SH-SY5Y (cell line): ENCODE data around the gene SYNGR3.

Experiments
- GATA2 ChIP-seq: IDR thresholded peaks from 2 replicates; pipeline ENCODE4 v1.6.1; 2011; ENCODE audit warnings: mild to moderate bottlenecking, low read depth, low read length
- GATA3 ChIP-seq: IDR thresholded peaks from 2 replicates; pipeline ENCODE4 v1.6.1; 2011; ENCODE audit warnings: low read depth, mild to moderate bottlenecking, low read length, moderate library complexity

The SYNGR3 gene

GRCh38 chr16:1989209-1990100 is at the start of gene SYNGR3:
Gene SYNGR3 (plus strand): TSS chr16:1989970. CDS start chr16:1990103, 133 bp downstream.
- no peak for TF ChIP-seq GATA3
- no peak for TF ChIP-seq GATA2

DNA sequence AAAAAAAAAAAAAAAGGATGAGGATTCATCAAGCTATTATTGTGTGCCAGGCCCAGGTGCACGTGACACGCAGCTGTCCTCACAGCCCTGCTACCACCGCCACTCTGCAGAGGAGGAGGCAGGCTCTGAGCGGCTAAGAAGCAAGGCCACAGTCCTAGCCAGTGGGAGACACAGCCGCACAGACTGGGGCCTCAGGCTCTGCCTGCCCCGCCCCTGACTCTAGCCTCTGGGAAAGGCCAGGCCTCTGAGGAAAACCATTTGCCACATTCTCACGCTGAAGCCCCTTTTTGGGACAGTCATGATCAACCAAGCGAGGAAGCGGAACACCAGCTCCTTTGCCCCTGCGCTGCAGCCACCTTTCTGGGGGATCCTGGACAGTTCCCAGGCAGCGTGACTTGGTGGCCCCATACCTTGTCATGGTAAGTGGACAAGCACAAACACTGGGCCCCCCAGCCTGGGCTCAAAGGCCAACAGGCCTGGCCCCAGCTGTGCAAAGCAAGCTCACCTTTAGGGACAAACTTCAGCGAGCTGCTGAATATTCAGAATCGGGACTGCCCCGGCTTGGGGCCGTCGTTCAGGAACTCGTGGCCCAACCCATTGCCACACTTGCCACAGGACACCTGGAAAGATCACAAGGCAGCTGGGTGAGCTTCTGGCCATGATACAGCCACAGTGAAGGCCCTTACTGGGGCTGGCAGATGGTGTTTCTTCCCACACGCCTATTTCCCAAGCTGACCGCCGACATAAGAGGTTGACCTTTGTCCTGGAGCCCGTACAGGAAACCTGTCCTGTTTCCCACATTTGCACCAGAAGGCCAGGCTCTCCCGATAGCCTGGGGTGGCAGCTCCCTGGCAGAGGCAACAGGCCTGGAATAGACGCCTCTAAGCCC is 49.3 kb upstream of the SYNGR3 start:
- no peak for TF ChIP-seq GATA3
- no peak for TF ChIP-seq GATA2

- no peak for TF ChIP-seq GATA2
- TF ChIP-seq GATA3: no peak
These were observed 48.4 kb upstream of the SYNGR3 start for GRCh38 chr16:1941162-1942046.

- TF ChIP-seq GATA3: no peak
- no peak for TF ChIP-seq GATA2
These were observed 47.5 kb upstream of the SYNGR3 start for GRCh38 chr16:1942047-1942809.

DNA sequence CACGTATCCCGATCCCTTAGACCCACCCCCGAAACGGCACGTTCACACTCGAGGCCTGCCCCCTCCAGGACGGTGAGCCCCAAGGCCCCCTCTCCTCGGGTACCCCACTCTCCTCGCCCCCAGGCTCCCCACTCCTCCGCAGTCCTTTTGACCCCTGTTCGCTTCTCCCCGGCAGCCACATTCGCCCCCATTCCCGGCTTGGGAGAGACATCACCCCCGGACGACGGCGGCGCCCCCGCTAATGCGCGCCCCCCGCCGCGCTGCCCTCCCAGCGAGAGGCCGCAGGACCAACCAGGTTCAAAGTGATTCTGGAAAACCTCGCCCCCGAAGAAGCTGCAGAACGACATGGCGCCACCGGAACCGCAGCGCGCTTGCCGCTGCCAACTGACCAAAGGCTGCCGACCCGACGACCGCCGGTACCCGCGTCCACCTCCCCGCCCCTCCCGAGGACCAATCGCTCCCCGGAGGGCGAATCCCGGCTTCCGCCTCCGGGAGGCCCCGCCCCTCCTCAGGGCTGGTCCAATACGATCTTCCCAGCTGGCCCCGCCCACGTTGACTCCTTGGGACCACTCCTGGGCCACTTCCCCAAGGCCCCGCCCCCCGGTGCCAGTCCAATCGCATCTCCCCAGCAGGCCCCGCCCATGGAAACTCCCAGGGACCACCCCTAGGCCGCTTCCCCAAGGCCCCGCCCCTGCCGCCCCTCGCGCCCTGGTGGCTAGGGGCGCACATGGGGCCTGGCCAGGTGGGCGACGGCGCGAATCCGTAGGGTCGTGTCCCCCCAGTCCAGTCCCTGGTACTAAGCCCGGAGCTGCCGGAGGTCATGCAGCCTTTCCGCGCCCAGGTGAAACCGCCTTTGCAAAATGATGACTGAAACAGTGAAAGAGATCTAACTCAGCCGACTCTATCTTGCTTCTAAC is 46.7 kb upstream of the SYNGR3 start, which contains the start of gene MSRB1:
TSS of gene MSRB1 (minus strand) at position 390 of the 917 bp plus-strand sequence. CDS start at position 347, 43 bp downstream.
- TF ChIP-seq GATA3 (no peak), GATA2 (no peak)

GRCh38 chr16:1944612-1945199 is 45.1 kb upstream of the SYNGR3 start:
- TF ChIP-seq GATA2: no peak
- TF ChIP-seq GATA3: no peak

DNA sequence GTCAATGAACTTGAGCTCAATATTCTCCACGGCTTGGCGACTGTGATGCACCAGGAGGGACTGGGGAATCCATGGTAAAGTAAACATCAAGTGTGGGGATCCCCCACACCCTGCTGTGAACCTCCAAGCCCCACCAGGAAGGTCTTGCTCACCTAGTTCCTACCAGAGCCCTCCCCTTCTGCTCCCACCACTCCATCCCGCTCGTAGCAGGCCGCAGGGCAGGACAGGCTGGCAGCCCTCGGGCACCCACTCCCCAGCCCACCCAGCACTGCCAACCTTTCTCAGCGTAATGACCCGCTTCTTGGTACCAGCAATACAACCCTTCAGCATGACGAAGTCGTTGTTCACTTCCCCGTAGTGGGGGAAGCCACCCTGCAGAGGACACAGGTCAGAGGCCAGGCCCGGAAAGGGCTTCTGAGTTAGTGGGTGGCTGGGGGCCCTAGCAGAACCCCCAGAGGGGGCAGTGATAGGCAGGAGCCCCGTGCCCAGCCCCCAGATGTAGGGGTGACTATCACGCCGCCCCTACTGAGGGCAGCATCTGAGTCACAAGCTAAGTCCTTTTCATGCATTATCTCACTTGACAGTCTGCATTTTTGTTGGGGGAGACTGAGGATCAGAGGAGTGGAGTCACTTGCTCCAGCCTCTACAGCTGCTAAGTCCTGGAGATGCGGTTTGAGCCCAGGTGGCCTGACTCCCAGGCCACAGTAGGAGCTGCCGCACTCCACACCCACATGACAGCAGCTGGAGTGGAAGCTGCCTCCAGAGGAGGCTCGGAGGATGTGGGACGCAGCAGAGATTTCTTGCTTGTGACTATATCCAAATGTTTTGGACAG is 44.0 kb upstream of the SYNGR3 start:
- TF ChIP-seq GATA2: no peak
- no peak for TF ChIP-seq GATA3

DNA sequence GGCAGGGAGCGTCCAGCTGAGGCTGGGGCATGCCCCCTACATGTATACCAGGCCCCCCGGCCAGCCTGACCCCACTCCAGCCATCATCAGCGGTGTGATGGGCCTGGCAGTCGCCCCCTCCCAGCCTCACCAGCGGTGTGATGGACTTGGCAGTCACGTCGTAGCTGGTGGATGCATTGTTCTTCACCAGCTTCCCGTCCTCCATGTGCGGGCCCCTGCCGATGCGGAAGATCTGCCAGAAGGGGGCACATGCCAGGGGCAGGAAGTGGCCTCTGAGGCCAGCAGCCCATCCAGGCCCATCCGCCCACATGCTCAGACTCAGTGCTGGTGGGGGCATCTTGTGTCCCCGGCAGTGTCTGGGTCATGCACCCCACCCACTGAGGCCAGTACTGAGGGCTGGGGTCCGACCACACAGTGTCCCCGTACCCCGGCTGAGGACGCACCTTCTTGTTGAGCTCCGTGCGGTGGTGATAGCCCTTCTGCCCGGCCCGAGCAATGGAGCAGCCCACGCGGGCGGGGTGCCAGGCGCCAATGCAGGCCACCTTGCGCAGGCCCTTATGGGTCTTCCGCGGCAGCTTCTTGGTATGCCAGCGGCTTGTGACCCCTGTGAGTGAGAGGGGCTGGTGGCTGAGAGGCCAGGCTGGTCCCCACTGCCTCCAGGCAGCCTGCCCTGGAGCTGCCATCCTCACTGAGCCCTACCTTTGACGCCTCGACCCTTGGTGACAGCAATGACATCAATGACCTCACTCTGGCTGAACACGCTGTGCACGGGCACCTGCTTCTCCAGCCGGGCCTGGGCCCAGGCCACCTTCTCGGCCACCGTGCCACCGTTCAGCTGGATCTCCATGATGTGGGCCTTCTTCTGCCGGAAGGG is 43.0 kb upstream of the SYNGR3 start:
- TF ChIP-seq GATA2 (no peak), GATA3 (no peak)

GRCh38 chr16:1947369-1947670 is 42.5 kb upstream of the SYNGR3 start:
- TF ChIP-seq GATA2 (no peak), GATA3 (no peak)

- TF ChIP-seq GATA3 (no peak), GATA2 (no peak)
These were observed 40.3 kb upstream of the SYNGR3 start for GRCh38 chr16:1949507-1949906.
